ENCODE measurements around the gene KAT2B.

Gene KAT2B

DNA sequence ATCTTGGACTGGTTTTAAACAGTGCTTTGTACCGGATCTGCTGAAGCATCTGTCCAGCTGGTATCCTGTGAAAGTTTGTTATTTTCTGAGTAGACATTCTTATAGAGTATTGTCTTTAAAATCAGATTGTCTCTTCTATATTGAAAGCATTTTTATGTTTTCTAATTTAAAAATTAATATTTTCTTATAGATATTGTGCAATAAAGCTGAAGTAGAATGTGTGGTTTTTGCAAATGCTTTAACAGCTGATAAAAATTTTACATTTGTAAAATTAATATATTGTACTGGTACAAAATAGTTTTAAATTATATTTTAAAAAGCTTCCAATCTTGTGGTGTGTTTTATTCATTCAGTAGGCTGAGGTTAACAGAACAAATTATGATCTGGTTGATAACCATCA is 113.8 kb downstream of the KAT2B start:
- Histone ChIP-seq H3K79me1 (ENCODE audit: low read length) (no peaks in the 10 kb centered on the region), H3K9ac (ENCODE audit: low read length) (no peak overlapping the region), H3K79me2 (ENCODE audit: control insufficient read depth, insufficient read depth, low read length, poor library complexity) (no peaks in the 10 kb centered on the region), H3K14ac (ENCODE audit: low read length) (no peak overlapping the region), H3K36me3 (ENCODE audit: control insufficient read depth in 1 of 2, insufficient read depth in 2 of 2, low read length in 2 of 2) (peaks cover 2 to 3% of the 10 kb centered on the region in 2 experiments), H4K12ac (ENCODE audit: low read depth, low read length) (no peak overlapping the region), H2BK5ac (ENCODE audit: low read depth, low read length, poor library complexity) (no peak overlapping the region), H3K4me3 (ENCODE audit: low read depth, low read length) (no peak overlapping the region), H3K27ac (ENCODE audit: low read depth, low read length) (no peak overlapping the region), H4K8ac (ENCODE audit: low read depth, low read length) (no peak overlapping the region), H2BK120ac (ENCODE audit: insufficient read depth, low read length, poor library complexity) (no peak overlapping the region), H2AK5ac (ENCODE audit: low read length) (no peak overlapping the region), H3K4me1 (ENCODE audit: control insufficient read depth in 1 of 2, insufficient read depth in 2 of 2, low read length in 2 of 2) (no peaks in the 10 kb centered on the region), H3K9me3 (ENCODE audit: insufficient read depth, low read depth, low read length) (no peaks in the 10 kb centered on the region), H3K4ac (ENCODE audit: low read depth, low read length) (no peak overlapping the region), H2AFZ (ENCODE audit: insufficient read depth, low read length, poor library complexity) (no peak overlapping the region), H3K4me2 (ENCODE audit: low read length) (no peak overlapping the region), H2BK12ac (ENCODE audit: low read length) (no peak overlapping the region), H4K91ac (ENCODE audit: low read depth, low read length) (no peak overlapping the region), H3K23ac (ENCODE audit: low read length) (no peak overlapping the region), H3K27me3 (ENCODE audit: insufficient read depth, low read length) (no peaks in the 10 kb centered on the region), H3K18ac (ENCODE audit: low read length) (no peak overlapping the region)
- DNase-seq = no peak
- WGBS (ENCODE audit: extremely low coverage, insufficient coverage, insufficient read length) = no CpG with 5 or more reads among the region's 1 CpG

DNA sequence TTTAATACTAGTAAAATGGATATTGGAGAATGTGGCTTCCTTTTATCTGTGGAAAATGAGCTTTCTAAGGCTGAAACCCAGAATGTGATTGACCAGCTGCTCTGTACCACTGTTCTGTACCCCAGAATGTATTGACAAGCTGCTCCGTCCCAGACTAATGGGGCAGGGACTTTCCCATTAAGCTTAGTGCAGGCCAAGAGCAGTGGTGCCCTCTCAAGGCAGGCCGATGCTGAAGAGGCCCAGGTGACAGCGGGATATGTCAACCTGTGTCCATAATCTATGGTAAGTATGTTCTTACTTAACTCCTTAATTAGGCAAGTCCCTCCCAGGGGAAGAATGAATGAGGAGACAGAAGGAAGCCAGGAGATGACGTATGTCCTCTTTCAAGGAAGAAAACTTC is 114.7 kb downstream of the KAT2B start:
- Histone ChIP-seq H3K9me3 (ENCODE audit: insufficient read depth, low read depth, low read length) (no peaks in the 10 kb centered on the region), H2AFZ (ENCODE audit: insufficient read depth, low read length, poor library complexity) (no peak overlapping the region), H4K8ac (ENCODE audit: low read depth, low read length) (no peak overlapping the region), H4K91ac (ENCODE audit: low read depth, low read length) (no peak overlapping the region), H3K4me2 (ENCODE audit: low read length) (no peak overlapping the region), H3K4me1 (ENCODE audit: control insufficient read depth in 1 of 2, insufficient read depth in 2 of 2, low read length in 2 of 2) (no peaks in the 10 kb centered on the region), H3K27ac (ENCODE audit: low read depth, low read length) (no peak overlapping the region), H2AK5ac (ENCODE audit: low read length) (no peak overlapping the region), H2BK120ac (ENCODE audit: insufficient read depth, low read length, poor library complexity) (no peak overlapping the region), H3K36me3 (ENCODE audit: control insufficient read depth in 1 of 2, insufficient read depth in 2 of 2, low read length in 2 of 2) (peaks cover 4% of the 10 kb centered on the region in 2 experiments), H3K9ac (ENCODE audit: low read length) (no peak overlapping the region), H3K23ac (ENCODE audit: low read length) (no peak overlapping the region), H3K4ac (ENCODE audit: low read depth, low read length) (no peak overlapping the region), H3K79me2 (ENCODE audit: control insufficient read depth, insufficient read depth, low read length, poor library complexity) (no peaks in the 10 kb centered on the region), H2BK12ac (ENCODE audit: low read length) (no peak overlapping the region), H2BK5ac (ENCODE audit: low read depth, low read length, poor library complexity) (no peak overlapping the region), H3K14ac (ENCODE audit: low read length) (no peak overlapping the region), H3K4me3 (ENCODE audit: low read depth, low read length) (no peak overlapping the region), H4K12ac (ENCODE audit: low read depth, low read length) (no peak overlapping the region), H3K79me1 (ENCODE audit: low read length) (no peaks in the 10 kb centered on the region), H3K27me3 (ENCODE audit: insufficient read depth, low read length) (no peaks in the 10 kb centered on the region), H3K18ac (ENCODE audit: low read length) (no peak overlapping the region)
- no CpG with 5 or more reads among the region's 4 CpGs for WGBS (ENCODE audit: extremely low coverage, insufficient coverage, insufficient read length)
- no peak for DNase-seq

- Histone ChIP-seq H3K18ac (ENCODE audit: low read length) (no peak overlapping the region), H4K8ac (ENCODE audit: low read depth, low read length) (no peak overlapping the region), H2BK12ac (ENCODE audit: low read length) (no peak overlapping the region), H2BK5ac (ENCODE audit: low read depth, low read length, poor library complexity) (no peak overlapping the region), H3K9ac (ENCODE audit: low read length) (no peak overlapping the region), H3K23ac (ENCODE audit: low read length) (no peak overlapping the region), H3K4me1 (ENCODE audit: control insufficient read depth in 1 of 2, insufficient read depth in 2 of 2, low read length in 2 of 2) (no peaks in the 10 kb centered on the region), H2BK120ac (ENCODE audit: insufficient read depth, low read length, poor library complexity) (no peak overlapping the region), H3K36me3 (ENCODE audit: control insufficient read depth in 1 of 2, insufficient read depth in 2 of 2, low read length in 2 of 2) (peaks cover 2 to 4% of the 10 kb centered on the region in 2 experiments), H3K79me2 (ENCODE audit: control insufficient read depth, insufficient read depth, low read length, poor library complexity) (no peaks in the 10 kb centered on the region), H3K4me2 (ENCODE audit: low read length) (no peak overlapping the region), H2AK5ac (ENCODE audit: low read length) (no peak overlapping the region), H3K4me3 (ENCODE audit: low read depth, low read length) (no peak overlapping the region), H4K12ac (ENCODE audit: low read depth, low read length) (no peak overlapping the region), H2AFZ (ENCODE audit: insufficient read depth, low read length, poor library complexity) (no peak overlapping the region), H3K79me1 (ENCODE audit: low read length) (no peaks in the 10 kb centered on the region), H3K27me3 (ENCODE audit: insufficient read depth, low read length) (no peaks in the 10 kb centered on the region), H4K91ac (ENCODE audit: low read depth, low read length) (no peak overlapping the region), H3K27ac (ENCODE audit: low read depth, low read length) (no peak overlapping the region), H3K4ac (ENCODE audit: low read depth, low read length) (no peak overlapping the region), H3K9me3 (ENCODE audit: insufficient read depth, low read depth, low read length) (no peaks in the 10 kb centered on the region), H3K14ac (ENCODE audit: low read length) (no peak overlapping the region)
- no peak for DNase-seq
Measured at GRCh38 chr3:20160230-20160629, 120.0 kb downstream of the KAT2B start.

DNA sequence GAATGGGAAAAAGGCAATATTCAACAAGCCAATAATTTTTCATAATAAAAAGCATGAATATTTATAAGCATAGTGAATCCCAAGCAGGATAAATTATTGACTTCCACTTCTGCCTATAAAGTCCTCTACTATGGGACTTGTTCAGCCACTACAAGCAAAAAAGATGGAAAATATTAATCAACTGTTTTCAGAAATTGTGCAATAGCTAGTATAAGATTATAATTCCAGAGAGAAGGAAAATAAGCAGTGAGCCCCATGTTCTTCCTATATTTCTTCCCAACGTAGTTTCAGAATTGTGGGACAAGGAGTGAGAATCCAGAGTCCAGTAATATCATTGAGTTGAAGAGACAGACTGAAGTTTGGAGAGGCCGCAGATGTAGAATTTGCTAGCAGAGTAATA is 121.5 kb downstream of the KAT2B start:
- Histone ChIP-seq H3K27me3 (ENCODE audit: insufficient read depth, low read length) (no peaks in the 10 kb centered on the region), H3K4me3 (ENCODE audit: low read depth, low read length) (no peak overlapping the region), H2BK12ac (ENCODE audit: low read length) (no peak overlapping the region), H3K9ac (ENCODE audit: low read length) (no peak overlapping the region), H3K18ac (ENCODE audit: low read length) (no peak overlapping the region), H3K23ac (ENCODE audit: low read length) (no peak overlapping the region), H3K27ac (ENCODE audit: low read depth, low read length) (no peak overlapping the region), H3K4me2 (ENCODE audit: low read length) (no peak overlapping the region), H4K91ac (ENCODE audit: low read depth, low read length) (no peak overlapping the region), H2AK5ac (ENCODE audit: low read length) (no peak overlapping the region), H3K9me3 (ENCODE audit: insufficient read depth, low read depth, low read length) (no peaks in the 10 kb centered on the region), H3K79me1 (ENCODE audit: low read length) (no peaks in the 10 kb centered on the region), H4K12ac (ENCODE audit: low read depth, low read length) (no peak overlapping the region), H3K4me1 (ENCODE audit: control insufficient read depth in 1 of 2, insufficient read depth in 2 of 2, low read length in 2 of 2) (no peaks in the 10 kb centered on the region), H2BK120ac (ENCODE audit: insufficient read depth, low read length, poor library complexity) (no peak overlapping the region), H2BK5ac (ENCODE audit: low read depth, low read length, poor library complexity) (no peak overlapping the region), H2AFZ (ENCODE audit: insufficient read depth, low read length, poor library complexity) (no peak overlapping the region), H3K79me2 (ENCODE audit: control insufficient read depth, insufficient read depth, low read length, poor library complexity) (no peaks in the 10 kb centered on the region), H3K36me3 (ENCODE audit: control insufficient read depth in 1 of 2, insufficient read depth in 2 of 2, low read length in 2 of 2) (peaks cover 2 to 4% of the 10 kb centered on the region in 2 experiments), H3K14ac (ENCODE audit: low read length) (no peak overlapping the region), H4K8ac (ENCODE audit: low read depth, low read length) (no peak overlapping the region), H3K4ac (ENCODE audit: low read depth, low read length) (no peak overlapping the region)
- DNase-seq = no peak
- no CpG with 5 or more reads among the region's 2 CpGs for WGBS (ENCODE audit: extremely low coverage, insufficient coverage, insufficient read length)
